HG03095 (cell line): Measurements from ENCODE around the gene NUDCD3.
"Not testable (repeated sequence)": the region's sequence is repeated elsewhere in the genome, so short reads cannot be mapped to it uniquely, and the experiment has no call there.

Experiments
- ATAC-seq: cut with Tn5 transposase; IDR thresholded peaks from one replicate; pipeline ENCODE4 v1.9.1; 2021; ENCODE audit warnings: moderate library complexity; ENCODE audit not compliant: unreplicated experiment

Gene NUDCD3

GRCh38 chr7:44449584-44449928 is 40.9 kb downstream of the NUDCD3 start:
- no peak for ATAC-seq

GRCh38 chr7:44448922-44449583 is 41.4 kb downstream of the NUDCD3 start:
- no peak for ATAC-seq

GRCh38 chr7:44447874-44448425 is 42.5 kb downstream of the NUDCD3 start:
- ATAC-seq, result no peak

GRCh38 chr7:44445986-44446671 is 44.3 kb downstream of the NUDCD3 start:
- no peak for ATAC-seq

- ATAC-seq, result no peak
Measured at GRCh38 chr7:44441079-44441478, 49.4 kb downstream of the NUDCD3 start.

- ATAC-seq, result no peak
Measured at GRCh38 chr7:44440577-44441078, 49.8 kb downstream of the NUDCD3 start.

- no peak for ATAC-seq
Measured at GRCh38 chr7:44439926-44440325, 50.5 kb downstream of the NUDCD3 start.

GRCh38 chr7:44438816-44439215 is 51.6 kb downstream of the NUDCD3 start:
- ATAC-seq, result no peak

- no peak for ATAC-seq
Measured at GRCh38 chr7:44434201-44434600, 56.3 kb downstream of the NUDCD3 start.

- ATAC-seq, result no peak
Measured at GRCh38 chr7:44433255-44434022, 57.0 kb downstream of the NUDCD3 start.

GRCh38 chr7:44432381-44432977 is 58.0 kb downstream of the NUDCD3 start:
- ATAC-seq, result no peak

GRCh38 chr7:44431091-44431608 is 59.3 kb downstream of the NUDCD3 start:
- ATAC-seq, result peak; percentile 47

GRCh38 chr7:44430054-44430453 is 60.4 kb downstream of the NUDCD3 start:
- ATAC-seq, result no peak

GRCh38 chr7:44424762-44425161 is 65.7 kb downstream of the NUDCD3 start:
- not testable (repeated sequence) for ATAC-seq

GRCh38 chr7:44416941-44417340 is 73.5 kb downstream of the NUDCD3 start:
- ATAC-seq, result no peak

GRCh38 chr7:44415510-44415909 is 74.9 kb downstream of the NUDCD3 start:
- no peak for ATAC-seq

GRCh38 chr7:44415047-44415446 is 75.4 kb downstream of the NUDCD3 start:
- no peak for ATAC-seq

GRCh38 chr7:44411306-44411705 is 79.2 kb downstream of the NUDCD3 start:
- no peak for ATAC-seq

GRCh38 chr7:44408596-44408995 is 81.9 kb downstream of the NUDCD3 start:
- ATAC-seq, result no peak

- no peak for ATAC-seq
Measured at GRCh38 chr7:44403775-44404174, 86.7 kb downstream of the NUDCD3 start.
